Epithelial cell of proximal tubule (primary cell): ENCODE measurements around the gene CLEC16A. TPM values are rescaled to one million over a fixed set of nuclear protein-coding genes. Genes with fewer than 3 reads are reported as not detected.

Source experiments
- total RNA-seq: library from RNA; depleted of rRNA; stranded (reverse); fragments of >200 nt; gene quantifications from 2 replicates; pipeline ENCODE4 v1.2.3, GENCODE V29; 2015

Gene CLEC16A
- total RNA-seq, 1 donor from 2014 or later: 15.6 TPM

Other genes starting within 250 kb of the CLEC16A start
- gene TEKT5, start 249.6 kb upstream of the CLEC16A start, total RNA-seq: not detected in 2 replicates
- gene NUBP1, start 200.7 kb upstream of the CLEC16A start, total RNA-seq: 41.4 and 44.2 TPM in 2 replicates
- gene TVP23A, start 125.8 kb upstream of the CLEC16A start, total RNA-seq: not detected in 2 replicates
- 0.14 TPM in 1 of 2 replicates, not detected in the other for gene CIITA, start 67.4 kb upstream of the CLEC16A start, total RNA-seq
- 43.9 and 63.4 TPM in 2 replicates for gene DEXI, start 2.1 kb upstream of the CLEC16A start, total RNA-seq